Measurements from ENCODE around the gene UCK2.

- TF ChIP-seq, protein P1, sequence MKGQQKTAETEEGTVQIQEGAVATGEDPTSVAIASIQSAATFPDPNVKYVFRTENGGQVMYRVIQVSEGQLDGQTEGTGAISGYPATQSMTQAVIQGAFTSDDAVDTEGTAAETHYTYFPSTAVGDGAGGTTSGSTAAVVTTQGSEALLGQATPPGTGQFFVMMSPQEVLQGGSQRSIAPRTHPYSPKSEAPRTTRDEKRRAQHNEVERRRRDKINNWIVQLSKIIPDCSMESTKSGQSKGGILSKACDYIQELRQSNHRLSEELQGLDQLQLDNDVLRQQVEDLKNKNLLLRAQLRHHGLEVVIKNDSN (IDR thresholded peaks at IDR 0.05), result no peak
- no peak for TF ChIP-seq RAD21 (IDR thresholded peaks at IDR 0.05; ENCODE audit: low read depth)
- no peak for TF ChIP-seq TCF12 (IDR thresholded peaks at IDR 0.05; ENCODE audit: low read depth)
- TF ChIP-seq EP300 (IDR thresholded peaks at IDR 0.05; ENCODE audit: borderline replicate concordance), result no peak
- no peak for TF ChIP-seq CEBPB (IDR thresholded peaks at IDR 0.05)
- TF ChIP-seq YY1 (IDR thresholded peaks at IDR 0.05; ENCODE audit: low read depth), result no peak
- no peak for TF ChIP-seq ZBTB7A (IDR thresholded peaks at IDR 0.05; ENCODE audit: low read depth)
- TF ChIP-seq, protein P2, sequence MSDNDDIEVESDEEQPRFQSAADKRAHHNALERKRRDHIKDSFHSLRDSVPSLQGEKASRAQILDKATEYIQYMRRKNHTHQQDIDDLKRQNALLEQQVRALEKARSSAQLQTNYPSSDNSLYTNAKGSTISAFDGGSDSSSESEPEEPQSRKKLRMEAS (IDR thresholded peaks at IDR 0.05), result no peak
- no peak for TF ChIP-seq CREB1 (IDR thresholded peaks at IDR 0.05; ENCODE audit: low read depth)
- no peak for TF ChIP-seq TAF1 (IDR thresholded peaks at IDR 0.05; ENCODE audit: low read depth)
Observed at GRCh38 chr1:165871311-165872067, 44.1 kb downstream of the UCK2 start.
